MM.1S (cell line): Measurements from ENCODE around the gene KHDC4.

ENCODE experiments used
- DNase-seq: peaks from one replicate; pipeline ENCODE4 v3.0.0-alpha.2; 2015
- H2AFZ ChIP-seq: fragments of 300-600 bp; sonication (generic); 2 replicates; pipeline ENCODE4 v1.6.0; 2016; ENCODE audit warnings: antibody characterized with exemption, low read length
- H3F3A ChIP-seq: fragments of 300-600 bp; sonication (generic); 2 replicates; pipeline ENCODE4 v1.6.1; 2016; ENCODE audit warnings: mild to moderate bottlenecking, antibody characterized with exemption, low read length, moderate library complexity, mixed read lengths; ENCODE audit not compliant: insufficient read depth
- H3K27ac ChIP-seq: fragments of 300-600 bp; sonication (generic); 2 replicates; pipeline ENCODE4 v1.5.1; 2016; ENCODE audit warnings: mild to moderate bottlenecking, low read length
- H3K27me3 ChIP-seq: fragments of 300-600 bp; sonication (generic); replicated peaks from 2 replicates; pipeline ENCODE4 v1.6.0; 2016; ENCODE audit warnings: low read length; ENCODE audit not compliant: insufficient read depth
- H3K36me3 ChIP-seq: fragments of 300-600 bp; sonication (generic); replicated peaks from 2 replicates; pipeline ENCODE4 v1.6.1; 2016; ENCODE audit warnings: mild to moderate bottlenecking, low read length, mixed read lengths; ENCODE audit not compliant: insufficient read depth
- H3K4me1 ChIP-seq: fragments of 300-600 bp; sonication (generic); 2 replicates; pipeline ENCODE4 v1.6.1; 2016; ENCODE audit warnings: low read length, mixed read lengths
- H3K4me2 ChIP-seq: fragments of 300-600 bp; sonication (generic); 2 replicates; pipeline ENCODE4 v1.6.0; 2016; ENCODE audit warnings: low read depth, low read length
- H3K4me3 ChIP-seq: fragments of 300-600 bp; sonication (generic); 2 replicates; pipeline ENCODE4 v1.5.1; 2016; ENCODE audit warnings: low read length, mixed read lengths
- H3K79me2 ChIP-seq: fragments of 300-600 bp; sonication (generic); 2 replicates; pipeline ENCODE4 v1.6.1; 2016; ENCODE audit warnings: mixed run types, low read length, mixed read lengths
- H3K9ac ChIP-seq: fragments of 300-600 bp; sonication (generic); 2 replicates; pipeline ENCODE4 v1.6.1; 2016; ENCODE audit warnings: low read length, mixed read lengths
- H3K9me2 ChIP-seq: fragments of 300-600 bp; sonication (generic); replicated peaks from 2 replicates; pipeline ENCODE4 v1.6.1; 2016; ENCODE audit warnings: mild to moderate bottlenecking, low read length, mixed read lengths; ENCODE audit not compliant: insufficient read depth
- H3K9me3 ChIP-seq: fragments of 300-600 bp; sonication (generic); replicated peaks from 2 replicates; pipeline ENCODE4 v1.6.1; 2016; ENCODE audit warnings: mild to moderate bottlenecking, low read length, mixed read lengths; ENCODE audit not compliant: insufficient read depth
- H4K20me1 ChIP-seq: fragments of 300-600 bp; sonication (generic); 2 replicates; pipeline ENCODE4 v1.6.1; 2016; ENCODE audit warnings: mild to moderate bottlenecking, low read length, moderate library complexity, mixed read lengths; ENCODE audit not compliant: insufficient read depth
- CTCF ChIP-seq: fragments of 300-600 bp; sonication (generic); IDR thresholded peaks from 2 replicates; pipeline ENCODE4 v1.5.1; 2016; ENCODE audit warnings: antibody characterized with exemption, low read length, mixed read lengths
- EZH2 ChIP-seq: fragments of 300-600 bp; sonication (generic); optimal IDR thresholded peaks from 2 replicates; pipeline ENCODE3; 2017; ENCODE audit warnings: low read depth, mild to moderate bottlenecking, antibody characterized with exemption, low read length, mixed read lengths
- EZH2phosphoT487 ChIP-seq: fragments of 300-600 bp; sonication (generic); IDR thresholded peaks from 2 replicates; pipeline ENCODE4 v1.6.1; 2018; ENCODE audit warnings: antibody characterized with exemption, low read length

The KHDC4 gene

GRCh38 chr1:155934097-155934935 lies at the start of gene KHDC4:
TSS of gene KHDC4 (minus strand) at chr1:155934413. CDS start at chr1:155934373, 40 bp downstream.
- peak within 1 kb of the TSS; percentile 67 for H3K27ac ChIP-seq
- peak within 1 kb of the TSS; percentile 91 for H3K9ac ChIP-seq
- peak within 1 kb of the TSS; percentile 85 for H3K4me3 ChIP-seq
- no peaks in the 10 kb centered on the region for H3K9me2 ChIP-seq
- H3K4me2 ChIP-seq, result peak within 1 kb of the TSS; percentile 86
- H3K4me1 ChIP-seq, result peaks cover 19% of the 10 kb centered on the region
- DNase-seq, result peak; percentile 100
- H3K9me3 ChIP-seq, result no peaks in the 10 kb centered on the region
- peak within 1 kb of the TSS; percentile 43 for H2AFZ ChIP-seq
- H3K79me2 ChIP-seq, result peaks cover 52% of the 10 kb centered on the region
- H3K36me3 ChIP-seq, result peaks cover 12% of the 10 kb centered on the region
- H3F3A ChIP-seq, result peaks cover 29% of the 10 kb centered on the region
- TF ChIP-seq CTCF, result peak; percentile 37
- no peak for TF ChIP-seq EZH2phosphoT487
- H3K27me3 ChIP-seq, result no peaks in the 10 kb centered on the region
- H4K20me1 ChIP-seq, result peaks cover 13% of the 10 kb centered on the region

GRCh38 chr1:155983191-155984024 lies 49.2 kb upstream of the KHDC4 start:
- Histone ChIP-seq H3K9ac (peak overlapping the region; percentile 4; the same call in 1 of the 2 replicates), H3K4me2 (peak overlapping the region; percentile 43), H2AFZ (no peak overlapping the region), H3K36me3 (no peaks in the 10 kb centered on the region), H3K4me1 (peaks cover 50% of the 10 kb centered on the region), H4K20me1 (no peaks in the 10 kb centered on the region), H3K4me3 (no peak overlapping the region), H3K27ac (peak overlapping the region; percentile 16; the same call in 1 of the 2 replicates), H3K9me2 (no peaks in the 10 kb centered on the region), H3K27me3 (no peaks in the 10 kb centered on the region), H3K9me3 (no peaks in the 10 kb centered on the region), H3K79me2 (peaks cover 41% of the 10 kb centered on the region), H3F3A (peaks cover 35% of the 10 kb centered on the region)
- no peak for TF ChIP-seq EZH2
- peak; percentile 61 for TF ChIP-seq CTCF
- DNase-seq, result peak; percentile 85

DNA sequence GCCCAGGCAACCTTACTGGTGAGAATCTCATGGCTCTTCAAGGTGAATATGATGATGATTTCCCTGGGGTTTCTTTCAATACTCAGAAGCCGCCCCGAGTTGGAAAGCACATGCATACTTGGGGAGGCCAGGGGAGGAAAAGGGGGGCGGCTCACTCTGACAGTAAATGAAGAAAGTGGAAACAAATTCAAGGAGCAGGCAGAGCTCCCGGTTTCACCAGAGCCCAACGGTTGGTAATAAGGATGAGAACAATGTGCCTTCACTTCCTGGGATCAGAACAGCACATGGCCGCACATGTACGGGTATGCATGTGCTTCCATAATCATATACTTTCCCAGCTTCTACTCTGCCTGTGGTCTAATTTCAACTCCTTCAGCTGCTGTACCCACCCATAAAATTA lies 47.9 kb upstream of the KHDC4 start:
- H4K20me1 ChIP-seq, result no peaks in the 10 kb centered on the region
- peaks cover 46% of the 10 kb centered on the region for H3F3A ChIP-seq
- peak overlapping the region; percentile 94 for H3K4me2 ChIP-seq
- H3K79me2 ChIP-seq, result peaks cover 54% of the 10 kb centered on the region
- peak overlapping the region; percentile 16; the same call in 1 of the 2 replicates for H3K9ac ChIP-seq
- no peak overlapping the region for H3K4me3 ChIP-seq
- no peaks in the 10 kb centered on the region for H3K9me2 ChIP-seq
- H3K9me3 ChIP-seq, result no peaks in the 10 kb centered on the region
- peak overlapping the region; percentile 93; the same call in 1 of the 2 replicates for H3K27ac ChIP-seq
- no peak for DNase-seq
- TF ChIP-seq CTCF (no peak), EZH2 (no peak), EZH2phosphoT487 (no peak)
- H3K27me3 ChIP-seq, result no peaks in the 10 kb centered on the region
- no peaks in the 10 kb centered on the region for H3K36me3 ChIP-seq
- no peak overlapping the region for H2AFZ ChIP-seq
- H3K4me1 ChIP-seq, result peaks cover 50% of the 10 kb centered on the region
